CD4-positive, CD25-positive, alpha-beta regulatory T cell (primary cell): Measurements from ENCODE around the gene SPRR3. TPM values are rescaled to one million over a fixed set of nuclear protein-coding genes. Genes with fewer than 3 reads are reported as not detected.
A peak's percentile ranks its signal among the peaks of the same experiment; 100 is the strongest.

Experiments
- ATAC-seq, 2 donors: fragments of 150-1000 bp; cut with Tn5 transposase; one replicate each; pipeline ENCODE4 v1.10.0; 2021; ENCODE audit warnings: low read depth in 2 of 2, moderate number of reproducible peaks in 2 of 2, moderate library complexity in 1 of 2
- DNase-seq, 3 donors: peaks; one replicate each; pipeline versions ENCODE4 v3.0.0 to v3.0.0-alpha.2; 2012 to 2022; ENCODE audit warnings: mixed read lengths in 1 of 3
- H3K27ac ChIP-seq: one replicate; pipeline ENCODE4 v1.7.0; 2013; ENCODE audit warnings: mild to moderate bottlenecking, low read length; ENCODE audit not compliant: insufficient read depth, poor library complexity, severe bottlenecking
- H3K27me3 ChIP-seq: one replicate; pipeline ENCODE4 v1.7.0; 2013; ENCODE audit warnings: low read length; ENCODE audit not compliant: control insufficient read depth, insufficient read depth
- H3K36me3 ChIP-seq: one replicate; pipeline ENCODE4 v1.7.0; 2013; ENCODE audit warnings: mild to moderate bottlenecking, low read length, moderate library complexity; ENCODE audit not compliant: control insufficient read depth, insufficient read depth
- H3K4me1 ChIP-seq: 2 replicates; pipeline ENCODE4 v1.7.0; 2013; ENCODE audit warnings: mild to moderate bottlenecking, low read length; ENCODE audit not compliant: insufficient read depth, control insufficient read depth, poor library complexity, severe bottlenecking
- H3K4me3 ChIP-seq: one replicate; pipeline ENCODE4 v1.7.0; 2013; ENCODE audit warnings: low read depth, mild to moderate bottlenecking, low read length, moderate library complexity
- H3K9me3 ChIP-seq, 2 experiments: 1 replicate in 1 of 2; 2 replicates in 1 of 2; pipeline ENCODE4 v1.7.0; 2013; ENCODE audit warnings: low read length in 2 of 2, mild to moderate bottlenecking in 1 of 2, moderate library complexity in 1 of 2; ENCODE audit not compliant: control insufficient read depth in 2 of 2
- H3K27ac Mint-ChIP-seq, 3 donors: one replicate each; pipeline ENCODE4 v1.8.0; 2020 to 2022; ENCODE audit warnings: mild to moderate bottlenecking in 3 of 3, mixed read lengths in 3 of 3, moderate library complexity in 2 of 3
- H3K27me3 Mint-ChIP-seq: one replicate; pipeline ENCODE4 v1.8.0; 2022; ENCODE audit warnings: mild to moderate bottlenecking, mixed read lengths
- H3K36me3 Mint-ChIP-seq: one replicate; pipeline ENCODE4 v1.8.0; 2020; ENCODE audit warnings: mixed read lengths
- H3K4me1 Mint-ChIP-seq, 4 donors: one replicate each; pipeline ENCODE4 v1.8.0; 2020 to 2022; ENCODE audit warnings: mixed read lengths in 4 of 4, mild to moderate bottlenecking in 1 of 4
- H3K4me3 Mint-ChIP-seq, 4 donors: one replicate each; pipeline ENCODE4 v1.8.0; 2020 to 2022; ENCODE audit warnings: mild to moderate bottlenecking in 4 of 4, mixed read lengths in 4 of 4, moderate library complexity in 3 of 4
- H3K9me3 Mint-ChIP-seq, 7 donors: one replicate each; pipeline ENCODE4 v1.8.0; 2020 to 2022; ENCODE audit warnings: mixed read lengths in 7 of 7, mild to moderate bottlenecking in 3 of 7, moderate library complexity in 2 of 7
- polyA plus RNA-seq, 4 donors: library from polyadenylated mRNA; unstranded; fragments of 300-500 nt; fragmentation: Illumina TruSeq; gene quantifications; one replicate each; pipeline ENCODE4 v1.2.3, GENCODE V29; 2021
- total RNA-seq: library from RNA; stranded (reverse); gene quantifications from one replicate; pipeline ENCODE4 v1.2.3, GENCODE V29; 2022

The SPRR3 gene, protein sequence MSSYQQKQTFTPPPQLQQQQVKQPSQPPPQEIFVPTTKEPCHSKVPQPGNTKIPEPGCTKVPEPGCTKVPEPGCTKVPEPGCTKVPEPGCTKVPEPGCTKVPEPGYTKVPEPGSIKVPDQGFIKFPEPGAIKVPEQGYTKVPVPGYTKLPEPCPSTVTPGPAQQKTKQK
- not detected for total RNA-seq
- polyA plus RNA-seq, result not detected

DNA sequence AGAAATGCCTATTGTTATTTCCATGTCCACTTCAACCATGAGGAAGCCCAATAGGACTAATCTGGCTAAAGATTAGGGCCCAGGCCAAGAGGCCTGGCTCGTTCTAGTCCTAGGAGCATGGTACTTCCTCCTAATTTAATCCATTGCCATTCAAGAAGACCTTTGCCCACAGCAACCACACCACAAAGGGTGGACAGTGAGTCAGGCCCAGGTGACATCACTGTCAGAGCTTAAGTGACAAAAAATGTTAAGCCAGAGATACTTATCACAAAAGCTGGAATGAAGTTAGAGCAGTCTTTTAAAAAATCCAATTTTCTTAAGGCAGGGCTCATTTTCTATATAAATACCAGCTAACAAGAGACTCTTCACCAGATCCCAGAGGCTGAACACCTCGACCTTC, at the start of gene SPRR3:
Gene SPRR3, plus strand, starts transcription at position 368 of the 400 bp plus-strand sequence. CDS start 1,272 bp downstream, outside the sequence.
- Histone ChIP-seq H3K4me1 (no peaks in the 10 kb centered on the region), H3K27me3 (no peaks in the 10 kb centered on the region), H3K4me3 (no peak within 1 kb of the TSS), H3K36me3 (no peaks in the 10 kb centered on the region), H3K27ac (no peak within 1 kb of the TSS), H3K9me3 (no peaks in the 10 kb centered on the region)
- Mint-ChIP-seq H3K27me3 (peaks cover 20% of the 10 kb centered on the region), H3K36me3 (no peaks in the 10 kb centered on the region), H3K4me3 (peak within 1 kb of the TSS in 1 of 4 donors; percentile 35), H3K9me3 (peaks cover 0 to 4% (median 0%) of the 10 kb centered on the region in 7 donors), H3K27ac (peak within 1 kb of the TSS in 1 of 3 donors; percentile 7), H3K4me1 (no peaks in the 10 kb centered on the region)
- DNase-seq (no peak), ATAC-seq (no peak)

DNA sequence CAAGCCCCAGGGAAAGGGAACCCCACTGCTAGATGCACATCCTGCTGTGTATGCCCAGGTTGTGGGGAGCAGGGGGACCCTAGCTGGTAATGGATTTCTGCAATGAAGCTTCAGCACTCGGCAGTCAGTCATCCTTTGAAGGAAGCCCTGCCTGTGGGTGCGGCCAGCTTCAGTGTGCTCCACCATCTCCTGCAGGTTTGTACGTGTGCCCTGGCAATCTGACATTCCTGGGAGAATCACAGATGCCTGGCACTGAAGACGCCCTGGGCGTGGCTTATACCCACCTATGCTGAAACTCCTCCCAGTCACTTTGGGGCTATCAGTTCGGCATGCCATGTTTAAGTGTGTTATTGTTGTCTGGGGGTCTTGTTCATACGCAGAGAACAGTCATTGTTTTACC, 47.8 kb upstream of the SPRR3 start:
- Histone ChIP-seq H3K27me3 (no peaks in the 10 kb centered on the region), H3K9me3 (no peaks in the 10 kb centered on the region), H3K4me3 (no peak overlapping the region), H3K27ac (no peak overlapping the region), H3K4me1 (no peaks in the 10 kb centered on the region), H3K36me3 (no peaks in the 10 kb centered on the region)
- Mint-ChIP-seq H3K27ac (no peak overlapping the region), H3K4me1 (no peaks in the 10 kb centered on the region), H3K4me3 (no peak overlapping the region), H3K36me3 (no peaks in the 10 kb centered on the region), H3K27me3 (peaks cover 8% of the 10 kb centered on the region), H3K9me3 (peaks cover 0 to 6% (median 0%) of the 10 kb centered on the region in 7 donors)
- DNase-seq, result no peak
- no peak for ATAC-seq

DNA sequence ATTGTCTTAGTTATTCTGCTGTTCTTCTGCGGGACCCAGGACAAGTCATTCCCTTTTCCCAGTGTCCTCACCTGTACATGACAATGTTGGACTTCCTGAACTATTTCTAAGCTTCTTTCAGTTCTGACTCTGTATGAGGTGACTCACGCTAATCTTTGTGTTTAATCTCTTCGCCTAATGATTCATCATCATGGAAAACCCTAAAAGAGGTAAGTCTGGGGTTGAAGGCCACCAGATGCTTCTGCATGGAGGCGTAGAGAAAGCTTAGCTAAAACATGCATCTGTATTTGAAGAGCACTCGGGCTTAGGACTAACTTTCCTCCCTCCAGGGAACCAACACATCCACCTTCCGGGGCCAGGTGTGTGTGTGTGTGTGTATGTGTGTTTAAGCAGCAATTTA, 47.1 kb upstream of the SPRR3 start:
- H3K9me3 ChIP-seq, result no peaks in the 10 kb centered on the region
- H3K9me3 Mint-ChIP-seq, result peaks cover 0 to 6% (median 0%) of the 10 kb centered on the region in 7 donors
- DNase-seq (no peak), ATAC-seq (no peak)
- H3K27me3 ChIP-seq, result no peaks in the 10 kb centered on the region
- H3K4me1 Mint-ChIP-seq, result no peaks in the 10 kb centered on the region
- H3K4me3 ChIP-seq, result no peak overlapping the region
- no peaks in the 10 kb centered on the region for H3K4me1 ChIP-seq
- H3K27ac Mint-ChIP-seq, result no peak overlapping the region
- no peaks in the 10 kb centered on the region for H3K36me3 ChIP-seq
- no peak overlapping the region for H3K27ac ChIP-seq
- H3K27me3 Mint-ChIP-seq, result peaks cover 8% of the 10 kb centered on the region
- H3K4me3 Mint-ChIP-seq, result no peak overlapping the region
- no peaks in the 10 kb centered on the region for H3K36me3 Mint-ChIP-seq

DNA sequence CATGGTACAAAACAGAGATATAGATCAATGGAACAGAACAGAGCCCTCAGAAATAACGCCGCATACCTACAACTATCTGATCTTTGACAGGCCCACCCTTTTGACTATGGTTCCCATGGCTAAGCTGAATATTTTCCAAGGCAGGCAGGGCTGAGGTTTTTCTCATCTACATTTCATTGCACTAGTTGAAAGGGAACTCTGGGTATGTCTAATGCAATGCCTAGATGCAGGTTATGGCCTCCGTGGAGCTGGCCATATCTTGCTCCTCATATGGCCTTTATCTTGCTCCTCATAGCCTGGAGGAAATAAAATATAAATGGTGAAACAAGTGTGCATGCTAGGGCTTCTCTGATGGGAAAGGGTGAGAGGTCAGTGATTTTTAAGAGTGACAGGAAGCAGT, 44.0 kb upstream of the SPRR3 start:
- no peak for DNase-seq
- Histone ChIP-seq H3K4me1 (no peaks in the 10 kb centered on the region), H3K9me3 (no peaks in the 10 kb centered on the region), H3K36me3 (no peaks in the 10 kb centered on the region), H3K27ac (no peak overlapping the region), H3K27me3 (no peaks in the 10 kb centered on the region), H3K4me3 (no peak overlapping the region)
- Mint-ChIP-seq H3K27me3 (no peaks in the 10 kb centered on the region), H3K4me1 (no peaks in the 10 kb centered on the region), H3K9me3 (peaks cover 0 to 4% (median 0%) of the 10 kb centered on the region in 7 donors), H3K27ac (no peak overlapping the region), H3K36me3 (no peaks in the 10 kb centered on the region), H3K4me3 (no peak overlapping the region)
- no peak for ATAC-seq

DNA sequence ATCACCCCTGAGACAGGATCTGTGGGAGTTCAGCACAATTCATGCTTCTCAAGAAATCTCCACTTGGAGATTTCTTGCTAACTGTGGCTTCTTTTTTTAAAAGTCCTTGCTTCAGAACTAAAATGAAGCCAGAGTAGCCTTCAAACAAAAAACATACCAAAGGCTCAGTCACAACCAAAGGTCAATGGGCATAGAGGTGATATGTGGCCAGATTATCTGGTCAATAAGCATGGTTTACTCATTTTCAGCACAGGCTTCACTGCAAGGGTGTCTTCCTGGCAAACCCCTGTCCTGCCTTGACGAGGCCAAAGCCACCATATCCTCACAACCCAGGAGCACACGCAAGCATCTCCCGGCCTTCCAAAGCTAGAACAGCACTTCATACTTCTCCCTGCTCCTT, 42.3 kb upstream of the SPRR3 start:
- Histone ChIP-seq H3K36me3 (no peaks in the 10 kb centered on the region), H3K27me3 (no peaks in the 10 kb centered on the region), H3K9me3 (no peaks in the 10 kb centered on the region), H3K4me1 (no peaks in the 10 kb centered on the region), H3K4me3 (no peak overlapping the region), H3K27ac (no peak overlapping the region)
- DNase-seq (no peak), ATAC-seq (no peak)
- H3K27me3 Mint-ChIP-seq, result peaks cover 4% of the 10 kb centered on the region
- H3K4me1 Mint-ChIP-seq, result no peaks in the 10 kb centered on the region
- no peaks in the 10 kb centered on the region for H3K36me3 Mint-ChIP-seq
- H3K9me3 Mint-ChIP-seq, result peaks cover 0 to 7% (median 0%) of the 10 kb centered on the region in 7 donors
- no peak overlapping the region for H3K4me3 Mint-ChIP-seq
- no peak overlapping the region for H3K27ac Mint-ChIP-seq

DNA sequence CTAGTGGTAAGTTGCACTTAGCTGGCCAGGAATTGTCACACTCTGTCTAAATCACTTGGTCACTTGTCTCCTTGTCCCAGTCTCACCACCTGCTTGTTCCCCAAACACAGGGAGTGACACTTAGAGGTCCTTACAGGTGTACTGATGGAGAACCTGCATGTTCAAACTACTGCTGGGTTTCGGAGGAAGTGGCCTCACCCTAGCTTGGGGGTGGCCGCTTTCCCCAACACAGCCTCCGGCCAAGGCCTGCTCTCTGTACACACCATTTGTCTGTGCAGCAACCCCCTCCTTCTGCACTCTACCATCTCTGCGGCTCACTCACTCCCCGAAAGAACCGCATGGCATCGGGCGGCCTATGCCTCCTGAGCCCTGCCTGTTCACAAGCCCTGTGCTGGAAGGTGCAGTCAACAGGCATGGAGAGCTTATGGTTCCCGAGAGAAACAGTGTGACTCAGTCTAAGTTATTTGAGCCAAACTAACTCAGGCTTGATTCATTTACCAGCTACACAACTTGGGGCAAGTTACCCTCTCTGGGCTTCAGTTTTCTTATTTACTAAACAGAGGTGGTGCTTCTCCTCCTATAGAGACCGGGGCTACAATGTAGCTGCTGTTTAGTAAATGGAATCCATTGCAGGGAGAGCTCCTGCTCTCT, 41.6 kb upstream of the SPRR3 start:
- no peaks in the 10 kb centered on the region for H3K9me3 ChIP-seq
- Mint-ChIP-seq H3K4me3 (no peak overlapping the region), H3K27me3 (peaks cover 4% of the 10 kb centered on the region), H3K9me3 (peaks cover 0 to 7% (median 0%) of the 10 kb centered on the region in 7 donors), H3K27ac (no peak overlapping the region), H3K4me1 (no peaks in the 10 kb centered on the region), H3K36me3 (no peaks in the 10 kb centered on the region)
- no peak for ATAC-seq
- no peaks in the 10 kb centered on the region for H3K4me1 ChIP-seq
- H3K36me3 ChIP-seq, result no peaks in the 10 kb centered on the region
- no peak for DNase-seq
- no peak overlapping the region for H3K27ac ChIP-seq
- no peak overlapping the region for H3K4me3 ChIP-seq
- no peaks in the 10 kb centered on the region for H3K27me3 ChIP-seq

DNA sequence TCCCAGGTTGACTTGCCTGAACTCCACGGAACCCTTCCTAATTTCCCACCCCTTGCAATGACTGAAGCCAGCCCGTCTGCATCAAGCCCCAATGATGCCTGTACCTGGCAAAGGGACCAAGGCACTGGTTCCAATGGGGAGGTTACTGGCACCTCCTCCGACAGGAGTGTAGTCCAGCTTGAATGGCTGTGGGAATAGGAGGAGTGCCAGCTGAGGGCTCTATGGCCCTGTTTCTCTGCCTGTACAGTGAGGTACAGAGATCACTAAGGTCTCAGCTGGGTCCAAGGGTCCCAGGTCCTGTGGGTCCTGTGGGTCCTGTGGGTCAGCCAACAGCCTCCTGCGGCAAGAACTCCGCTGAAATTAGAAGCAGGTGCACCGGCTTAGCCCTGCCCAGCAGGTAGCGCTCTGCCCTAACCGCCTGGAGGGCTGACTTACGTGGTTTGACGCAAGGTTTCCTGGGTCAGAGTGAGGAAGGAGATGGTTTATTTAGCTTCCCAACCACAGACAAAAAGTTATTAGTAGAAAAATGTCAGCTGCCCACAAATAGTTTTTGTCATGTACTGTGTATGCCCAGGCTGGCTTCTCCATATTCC, 41.0 kb upstream of the SPRR3 start:
- Histone ChIP-seq H3K9me3 (no peaks in the 10 kb centered on the region), H3K27me3 (no peaks in the 10 kb centered on the region), H3K36me3 (no peaks in the 10 kb centered on the region), H3K27ac (no peak overlapping the region), H3K4me1 (no peaks in the 10 kb centered on the region), H3K4me3 (no peak overlapping the region)
- ATAC-seq (no peak), DNase-seq (peak in 1 of 3 donors; percentile 2)
- H3K27ac Mint-ChIP-seq, result no peak overlapping the region
- no peak overlapping the region for H3K4me3 Mint-ChIP-seq
- H3K27me3 Mint-ChIP-seq, result peaks cover 8% of the 10 kb centered on the region
- H3K4me1 Mint-ChIP-seq, result no peaks in the 10 kb centered on the region
- peaks cover 0 to 7% (median 0%) of the 10 kb centered on the region in 7 donors for H3K9me3 Mint-ChIP-seq
- H3K36me3 Mint-ChIP-seq, result no peaks in the 10 kb centered on the region
